ENCODE results near the gene C12orf57.

- TF ChIP-seq POLR2AphosphoS5 (IDR thresholded peaks at IDR 0.05): no peak
- no peak for TF ChIP-seq CTCF (IDR thresholded peaks at IDR 0.05; ENCODE audit: poor library complexity, severe bottlenecking)
- TF ChIP-seq EZH2 (IDR thresholded peaks at IDR 0.05; ENCODE audit: borderline replicate concordance, insufficient read depth, low read length, poor library complexity, severe bottlenecking): no peak
- no peak for TF ChIP-seq EP300 (conservative IDR thresholded peaks at IDR 0.05; ENCODE audit: poor library complexity, severe bottlenecking)
- no peak for TF ChIP-seq TAF1 (IDR thresholded peaks at IDR 0.05; ENCODE audit: low read depth)
- no peak for TF ChIP-seq MXI1 (conservative IDR thresholded peaks at IDR 0.05; ENCODE audit: poor library complexity, severe bottlenecking)
- TF ChIP-seq REST (IDR thresholded peaks at IDR 0.05; ENCODE audit: borderline replicate concordance): no peak
- TF ChIP-seq SMC3 (conservative IDR thresholded peaks at IDR 0.05; ENCODE audit: poor library complexity): no peak
These were observed 43.8 kb upstream of the C12orf57 start for GRCh38 chr12:6899837-6900519.
